NCI-H69 (cell line): ENCODE data around the gene DSTN.

Experiments used
- DNase-seq: peaks from one replicate; lab custom pipeline; 2025; lab: John Stamatoyannopoulos, UW

DSTN gene

GRCh38 chr20:17580895-17581294 is 11.0 kb downstream of the DSTN start:
- no peak for DNase-seq

GRCh38 chr20:17583126-17583525 is 13.3 kb downstream of the DSTN start:
- DNase-seq: no peak

GRCh38 chr20:17584689-17585088 is 14.8 kb downstream of the DSTN start:
- DNase-seq: no peak

- DNase-seq: no peak
These were observed 16.4 kb downstream of the DSTN start for GRCh38 chr20:17586250-17586649.

- no peak for DNase-seq
These were observed 17.3 kb downstream of the DSTN start for GRCh38 chr20:17587148-17587547.

- DNase-seq: no peak
These were observed 17.9 kb downstream of the DSTN start for GRCh38 chr20:17587824-17588223.

GRCh38 chr20:17589161-17589834 is 19.4 kb downstream of the DSTN start:
- DNase-seq: peak; percentile 39

GRCh38 chr20:17590245-17590644 is 20.4 kb downstream of the DSTN start:
- DNase-seq: no peak

- no peak for DNase-seq
These were observed 24.0 kb downstream of the DSTN start for GRCh38 chr20:17593902-17594301.

- DNase-seq: no peak
These were observed 24.6 kb downstream of the DSTN start for GRCh38 chr20:17594443-17594842.

- DNase-seq: no peak
These were observed 26.0 kb downstream of the DSTN start for GRCh38 chr20:17595856-17596255.

- DNase-seq: no peak
These were observed 28.2 kb downstream of the DSTN start for GRCh38 chr20:17598013-17598550.

- no peak for DNase-seq
These were observed 32.1 kb downstream of the DSTN start for GRCh38 chr20:17601957-17602356.

- no peak for DNase-seq
These were observed 32.6 kb downstream of the DSTN start for GRCh38 chr20:17602493-17602892.

GRCh38 chr20:17605131-17605660 is 35.3 kb downstream of the DSTN start:
- no peak for DNase-seq

GRCh38 chr20:17606001-17606400 is 36.1 kb downstream of the DSTN start:
- no peak for DNase-seq

- DNase-seq: no peak
These were observed 39.0 kb downstream of the DSTN start for GRCh38 chr20:17608701-17609497.

- no peak for DNase-seq
These were observed 40.0 kb downstream of the DSTN start for GRCh38 chr20:17609811-17610377.

GRCh38 chr20:17610566-17611289 is 40.9 kb downstream of the DSTN start:
- no peak for DNase-seq

- DNase-seq: no peak
These were observed 41.3 kb downstream of the DSTN start for GRCh38 chr20:17611290-17611539.

GRCh38 chr20:17611540-17612286 is 41.8 kb downstream of the DSTN start:
- no peak for DNase-seq
